HG03175 (cell line): ENCODE results near the gene TMUB1.

Source experiments
- ATAC-seq: cut with Tn5 transposase; IDR thresholded peaks from one replicate; pipeline ENCODE4 v1.9.1; 2021; ENCODE audit warnings: mild to moderate bottlenecking, moderate library complexity; ENCODE audit not compliant: unreplicated experiment

TMUB1 gene

DNA sequence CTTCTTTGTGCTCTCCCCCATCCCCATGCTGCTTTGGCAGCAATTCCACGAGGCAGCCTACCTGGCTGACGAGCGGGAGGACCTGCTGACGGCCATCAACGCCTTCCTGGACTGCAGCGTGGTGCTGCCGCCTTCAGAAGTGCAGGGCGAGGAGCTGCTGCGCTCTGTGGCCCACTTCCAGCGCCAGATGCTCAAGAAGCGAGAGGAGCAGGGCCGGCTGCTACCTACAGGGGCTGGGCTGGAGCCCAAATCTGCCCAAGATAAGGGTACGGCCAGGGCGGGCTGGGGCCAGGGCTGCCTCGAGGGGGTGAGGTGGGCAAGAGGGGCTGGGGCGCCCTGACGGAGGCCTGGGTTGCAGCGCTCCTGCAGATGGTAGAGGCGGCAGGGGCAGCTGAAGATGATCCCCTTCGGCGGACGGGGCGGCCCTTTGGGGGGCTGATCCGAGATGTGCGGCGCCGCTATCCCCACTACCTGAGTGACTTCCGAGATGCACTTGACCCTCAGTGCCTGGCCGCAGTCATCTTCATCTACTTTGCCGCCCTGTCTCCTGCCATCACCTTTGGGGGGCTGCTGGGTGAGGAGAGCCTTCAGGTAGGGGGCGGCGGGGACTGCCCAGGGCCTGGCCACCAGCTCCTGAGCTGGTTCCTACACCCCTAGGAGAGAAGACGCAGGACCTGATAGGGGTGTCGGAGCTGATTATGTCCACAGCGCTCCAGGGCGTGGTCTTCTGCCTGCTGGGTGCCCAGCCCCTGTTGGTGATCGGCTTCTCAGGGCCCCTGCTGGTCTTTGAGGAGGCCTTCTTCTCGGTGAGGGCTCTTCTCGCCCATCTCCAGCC, 12.0 kb downstream of the TMUB1 start:
- ATAC-seq: no peak

DNA sequence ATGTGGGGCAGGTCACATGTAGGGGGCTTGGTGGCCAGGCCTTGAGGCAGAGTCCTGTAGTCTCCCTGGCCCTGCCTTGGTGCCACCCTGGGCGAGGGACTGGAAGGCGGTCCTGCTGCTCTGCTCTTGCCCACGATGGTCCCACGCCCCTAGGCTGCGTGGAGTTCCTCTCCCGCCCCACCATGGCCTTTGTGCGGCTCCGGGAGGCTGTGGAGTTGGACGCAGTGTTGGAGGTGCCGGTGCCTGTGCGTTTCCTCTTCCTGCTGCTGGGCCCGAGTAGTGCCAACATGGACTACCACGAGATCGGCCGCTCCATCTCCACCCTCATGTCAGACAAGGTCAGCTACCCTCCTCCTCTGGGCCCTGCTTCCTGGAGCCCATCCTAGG, 12.7 kb downstream of the TMUB1 start:
- ATAC-seq: no peak

- no peak for ATAC-seq
These were observed 13.3 kb downstream of the TMUB1 start for GRCh38 chr7:151069841-151070573.

DNA sequence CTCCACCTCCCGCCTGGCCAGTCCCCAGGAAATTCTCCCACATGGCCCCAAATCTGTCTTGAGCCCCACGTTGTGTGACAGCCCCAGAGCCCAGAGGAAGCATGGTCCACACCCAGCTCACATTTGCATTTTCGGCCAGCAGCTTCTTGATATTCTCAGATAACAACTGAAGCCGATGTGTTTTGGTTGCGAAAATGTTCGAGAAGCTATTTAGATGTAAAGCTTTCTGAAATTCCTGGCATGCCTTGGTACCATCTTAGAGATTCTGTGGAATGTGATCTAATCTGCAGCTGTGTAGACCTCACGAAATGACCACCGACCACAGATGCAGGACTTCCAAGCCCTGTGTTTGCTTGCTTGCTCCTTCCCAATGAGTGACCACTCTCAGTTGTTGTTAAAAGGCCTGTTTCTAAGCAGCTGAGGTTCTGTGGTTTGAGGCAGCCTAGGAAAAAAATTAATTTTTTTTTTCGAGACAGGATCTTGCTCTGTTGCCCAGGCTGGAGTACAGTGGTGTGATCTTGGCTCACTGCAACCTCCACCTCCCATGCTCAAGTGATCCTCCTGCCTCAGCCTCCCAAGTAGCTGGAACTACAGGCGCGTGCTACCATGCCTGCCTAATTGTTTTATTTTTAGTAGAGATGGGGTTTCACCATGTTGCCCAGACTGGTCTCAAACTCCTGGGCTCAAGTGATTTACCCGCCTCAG, 15.1 kb downstream of the TMUB1 start:
- ATAC-seq: no peak

DNA sequence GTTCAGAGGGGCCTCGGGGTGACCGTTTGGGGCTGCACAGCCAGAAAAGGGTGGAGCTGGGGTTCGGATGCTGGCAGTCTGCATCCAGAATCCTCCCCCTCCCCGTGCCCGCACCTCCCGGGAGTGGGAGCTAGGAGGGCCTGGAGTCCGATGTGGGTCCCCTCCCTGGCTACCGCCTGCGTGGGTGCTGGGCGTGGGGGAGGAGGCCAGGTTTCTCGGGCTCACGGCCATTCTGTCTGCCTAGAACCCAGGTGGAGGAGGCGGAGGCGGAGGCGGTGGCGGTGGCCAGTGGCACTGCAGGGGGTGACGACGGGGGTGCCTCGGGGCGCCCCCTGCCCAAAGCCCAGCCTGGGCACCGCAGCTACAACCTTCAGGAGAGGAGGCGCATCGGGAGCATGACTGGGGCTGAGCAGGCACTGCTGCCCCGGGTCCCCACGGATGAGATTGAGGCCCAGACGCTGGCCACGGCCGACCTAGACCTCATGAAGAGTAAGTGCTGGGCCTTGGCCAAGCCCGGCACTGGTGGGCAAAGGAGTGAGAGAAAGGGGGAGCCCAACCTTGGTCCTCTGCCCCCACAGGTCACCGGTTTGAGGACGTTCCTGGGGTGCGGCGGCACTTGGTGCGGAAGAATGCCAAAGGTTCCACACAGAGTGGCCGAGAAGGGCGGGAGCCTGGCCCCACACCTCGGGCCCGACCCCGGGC, 16.9 kb downstream of the TMUB1 start:
- no peak for ATAC-seq

GRCh38 chr7:151065516-151065915, 17.8 kb downstream of the TMUB1 start:
- ATAC-seq: no peak

DNA sequence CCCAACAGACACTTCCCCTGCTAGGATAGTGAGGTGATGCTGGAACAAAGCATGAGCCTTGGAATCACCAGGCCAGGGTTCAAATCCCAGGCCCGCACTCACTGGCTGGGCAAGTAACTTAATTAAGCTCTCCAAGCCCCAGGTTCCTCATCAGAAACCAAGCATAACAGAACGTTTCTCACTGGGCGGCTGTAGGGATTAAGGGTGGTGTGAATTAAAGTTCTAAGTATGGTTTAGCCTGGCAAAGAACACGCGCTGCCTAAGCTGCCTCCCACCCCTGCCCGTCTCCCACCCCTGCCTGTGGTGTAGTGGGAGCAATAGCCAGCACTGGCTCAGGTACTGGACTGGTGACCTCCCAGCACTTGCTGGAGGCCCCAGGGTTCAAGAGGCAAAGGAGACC, 18.3 kb downstream of the TMUB1 start:
- no peak for ATAC-seq

- no peak for ATAC-seq
These were observed 18.8 kb downstream of the TMUB1 start for GRCh38 chr7:151064454-151064853.

- ATAC-seq: no peak
These were observed 20.1 kb downstream of the TMUB1 start for GRCh38 chr7:151063212-151063561.

DNA sequence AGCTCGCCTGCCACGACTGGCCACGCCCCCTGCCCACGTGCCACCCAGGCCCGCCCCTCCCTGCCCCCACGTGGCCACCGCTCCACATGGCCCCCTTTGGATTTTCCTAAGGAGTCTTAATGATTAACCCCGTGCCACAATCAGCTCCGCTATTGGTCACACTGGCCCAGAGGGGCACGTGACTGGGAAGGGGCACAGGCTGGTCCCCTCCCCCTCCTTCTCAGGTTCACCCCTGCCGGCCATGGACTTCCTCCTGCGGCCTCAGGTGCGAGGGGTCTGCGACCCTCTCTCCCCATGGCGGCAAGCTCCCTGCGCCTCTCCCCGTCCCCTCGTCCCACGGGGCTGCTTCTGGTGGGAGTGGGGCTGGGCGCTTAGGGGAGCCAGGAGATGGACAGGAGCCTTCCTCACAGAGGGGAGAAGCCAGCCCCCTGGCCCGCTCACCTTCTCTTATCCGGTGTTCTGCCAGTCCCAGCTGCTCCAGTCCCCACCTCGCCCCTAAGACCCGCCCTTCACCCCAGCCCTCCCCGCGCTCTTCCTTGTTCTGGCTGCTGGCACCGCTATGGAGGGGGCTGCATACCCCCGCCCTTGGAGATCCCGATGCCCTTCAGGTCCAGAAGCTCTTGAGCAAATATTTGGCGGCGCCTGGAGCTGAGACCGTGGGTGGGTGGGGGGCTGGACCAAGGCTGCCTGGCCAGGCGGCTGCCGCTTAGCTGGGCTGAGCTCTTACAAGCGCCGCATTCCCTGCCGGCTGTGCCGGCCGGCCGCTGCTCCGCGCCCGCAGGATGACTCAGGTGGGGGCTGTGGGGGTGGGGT, 20.7 kb downstream of the TMUB1 start:
- ATAC-seq: no peak

DNA sequence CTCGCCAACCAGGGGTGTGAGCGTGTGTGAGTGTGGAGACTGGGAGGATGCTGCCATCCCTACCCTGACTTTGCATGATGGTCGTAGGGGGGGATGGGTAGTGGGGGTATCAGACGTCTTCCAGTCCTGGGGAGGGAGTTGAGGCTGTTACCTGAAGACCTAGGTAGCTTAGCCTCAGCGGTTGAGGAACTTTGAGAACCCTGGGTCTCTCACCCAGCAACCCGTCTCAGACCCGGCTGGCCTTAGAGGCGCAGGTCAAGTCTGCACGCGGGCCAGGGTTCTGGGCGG, 21.2 kb downstream of the TMUB1 start:
- no peak for ATAC-seq

DNA sequence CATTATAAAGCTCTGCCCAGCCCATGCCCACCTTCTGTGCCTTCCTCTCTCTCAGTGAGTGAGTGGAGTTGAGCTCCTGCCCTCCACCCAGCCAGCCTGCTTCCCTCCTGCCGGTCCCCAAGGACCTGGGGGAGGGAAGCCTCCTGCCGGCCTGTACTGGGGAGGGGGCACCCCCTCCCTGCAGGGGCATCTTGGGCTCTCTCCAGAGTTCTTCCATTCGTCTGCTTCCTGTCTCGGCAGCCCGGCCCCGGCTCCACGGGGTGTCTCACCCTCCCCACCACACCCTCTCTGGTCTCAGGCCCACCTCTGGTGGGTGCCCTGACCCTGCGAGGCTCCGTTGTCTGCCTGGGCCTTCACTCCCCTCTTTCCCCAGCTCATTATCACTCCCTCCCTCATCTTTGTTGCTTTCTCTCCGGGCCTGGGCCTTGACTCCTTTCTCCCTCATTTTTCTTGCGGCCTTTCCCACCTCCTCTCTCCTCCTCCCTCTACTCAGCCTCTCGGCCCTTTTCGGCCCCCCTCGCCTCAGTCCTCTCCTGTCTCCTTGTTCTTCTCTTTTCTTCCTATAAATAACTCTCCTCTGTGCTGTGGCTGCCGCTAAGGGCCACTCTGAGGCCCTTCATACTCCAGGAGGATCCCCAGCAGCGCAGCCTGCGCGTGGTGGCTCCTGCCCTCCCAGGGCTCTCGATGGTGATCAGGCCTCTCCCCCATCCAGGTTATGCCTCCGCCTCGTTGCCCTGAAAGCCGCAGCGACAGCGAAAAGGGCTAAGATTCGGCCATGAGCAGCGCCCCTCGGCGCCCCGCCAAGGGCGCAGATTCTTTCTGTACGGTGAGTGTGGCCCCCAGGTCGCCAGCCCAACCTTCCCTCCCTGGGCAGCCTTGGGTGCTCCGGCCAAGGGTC, 21.8 kb downstream of the TMUB1 start:
- no peak for ATAC-seq

DNA sequence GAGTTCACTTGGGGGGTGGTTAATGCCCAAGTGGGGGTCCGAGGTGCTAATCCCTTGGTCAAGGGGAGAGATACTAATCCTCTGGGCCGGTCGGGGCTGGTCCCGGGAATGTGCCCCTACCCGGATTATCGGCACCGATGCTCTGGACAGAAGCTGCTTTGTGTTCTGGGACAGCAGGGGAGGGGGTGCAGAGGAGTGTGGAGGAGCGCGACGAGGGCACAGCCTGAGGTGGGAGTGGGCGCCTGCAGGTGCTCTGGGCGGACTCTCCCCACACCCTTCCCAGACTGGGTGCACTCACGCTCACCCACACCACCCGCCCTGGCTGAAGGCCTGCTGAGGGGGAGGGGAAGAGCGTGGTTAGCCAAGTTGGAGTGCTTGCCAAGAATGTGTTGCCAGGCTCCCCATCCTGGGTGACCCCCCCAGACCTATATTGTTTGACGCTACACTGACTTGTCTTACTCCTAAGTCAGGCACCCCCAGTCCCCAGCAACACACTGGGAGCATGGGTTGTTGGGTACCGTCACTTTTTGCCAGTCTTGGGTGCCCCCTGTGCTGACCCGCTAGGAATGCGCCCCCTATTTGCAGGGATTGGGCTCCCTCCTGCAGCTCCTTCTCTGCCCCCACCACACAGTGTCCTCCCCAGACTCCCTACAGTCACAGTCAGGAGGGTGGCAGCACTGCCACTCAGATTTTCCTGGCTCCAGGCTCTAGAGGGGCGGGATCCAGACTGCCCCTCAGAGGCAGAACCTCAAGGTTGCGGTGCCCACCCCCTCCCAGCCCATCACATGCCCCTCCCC, 22.7 kb downstream of the TMUB1 start:
- no peak for ATAC-seq

DNA sequence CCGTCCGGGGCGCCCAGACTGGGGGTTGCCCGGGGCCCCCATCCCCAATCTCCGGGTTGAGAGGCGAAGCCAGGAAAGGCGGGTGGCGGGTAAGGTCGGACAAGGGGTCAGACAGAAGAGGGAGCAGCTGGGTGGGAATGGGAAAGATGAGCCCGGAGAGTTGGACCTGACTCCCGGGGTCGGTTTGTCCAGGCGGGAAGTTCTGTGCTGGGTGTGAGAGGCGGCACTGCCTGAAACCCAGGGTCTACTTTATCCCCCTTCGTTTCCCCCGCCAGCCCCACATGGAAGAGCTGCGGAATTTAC, 23.2 kb downstream of the TMUB1 start:
- no peak for ATAC-seq

GRCh38 chr7:151059367-151060112, 23.8 kb downstream of the TMUB1 start, which contains the start of gene SLC4A2:
Gene SLC4A2, plus strand, starts transcription at chr7:151059589. Its CDS starts 2,399 bp downstream, at chr7:151061988.
- peak; percentile 31 for ATAC-seq

DNA sequence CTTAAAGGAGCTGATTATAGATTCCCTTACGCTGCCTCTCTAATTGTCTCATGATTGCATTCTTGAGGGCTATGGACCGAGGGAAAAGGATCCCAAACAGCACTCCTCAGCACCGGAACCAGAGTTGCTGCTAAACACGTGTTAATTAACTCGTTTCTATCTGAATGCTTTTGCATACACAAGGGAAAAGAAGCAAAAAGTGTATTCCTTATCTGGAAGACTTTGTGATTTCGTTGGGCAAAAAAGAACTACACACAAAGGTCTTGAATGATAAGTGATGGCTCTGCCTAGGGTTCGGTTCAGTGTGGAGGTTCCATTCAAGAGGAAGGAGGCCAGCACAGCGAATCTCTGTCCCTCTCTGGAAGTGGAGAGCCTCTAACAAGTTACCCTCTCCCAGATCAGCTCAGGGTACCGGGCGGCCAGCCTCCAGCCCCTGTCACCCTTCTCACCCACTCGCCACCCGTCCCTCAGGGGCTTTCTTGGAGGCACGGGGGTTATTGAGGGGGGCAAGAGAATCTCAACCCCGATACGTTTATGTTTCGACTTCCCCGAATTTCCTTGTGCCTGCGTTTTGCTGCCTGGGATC, 24.4 kb downstream of the TMUB1 start:
- ATAC-seq: no peak

DNA sequence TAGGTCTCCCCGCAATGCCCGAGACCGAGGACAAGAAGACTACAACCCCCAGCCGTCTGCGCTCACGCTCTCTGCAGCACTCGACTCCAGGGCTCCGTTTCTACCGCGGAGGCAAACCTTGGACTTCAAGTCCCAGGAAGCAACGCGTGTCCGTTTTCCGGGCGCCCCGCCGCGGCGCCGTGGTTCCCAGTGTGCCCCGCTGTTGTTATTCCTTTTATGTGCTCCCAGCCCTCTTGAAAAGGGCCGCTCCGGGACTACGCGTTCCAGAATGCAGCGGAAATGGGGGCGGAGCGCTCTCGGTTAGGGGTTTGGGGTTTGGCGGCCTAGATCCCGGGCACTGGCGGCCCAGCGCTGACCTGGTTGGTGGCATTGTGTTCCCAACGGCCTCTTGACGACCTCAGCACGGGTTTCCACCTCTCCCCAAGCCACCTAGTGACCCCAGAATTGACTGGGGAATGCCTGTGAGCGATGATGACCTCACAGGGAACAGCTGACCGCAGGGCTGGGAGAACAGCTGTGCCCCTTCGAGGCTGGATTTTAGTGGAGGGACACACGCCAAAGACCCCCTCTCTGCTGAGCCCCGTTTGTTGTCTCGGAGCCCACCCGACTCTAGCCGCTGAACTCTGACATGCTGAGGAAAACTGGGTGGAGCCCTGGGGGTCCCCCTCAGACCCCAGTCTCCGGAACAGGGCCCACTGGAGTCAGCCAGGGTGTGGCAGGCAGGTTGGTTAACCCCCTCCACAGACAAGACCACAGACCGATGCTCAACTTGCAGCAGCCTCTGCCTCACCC, 25.1 kb downstream of the TMUB1 start:
- ATAC-seq: peak; percentile 89
